K562 (cell line): Measurements from ENCODE around the gene GTPBP2. TPM values are rescaled to one million over a fixed set of nuclear protein-coding genes. Genes with fewer than 3 reads are reported as not detected.
A peak's percentile ranks its signal among the peaks of the same experiment; 100 is the strongest.

Source experiments
- ARID1B ChIP-seq: fragments of 450-650 bp; IDR thresholded peaks from 2 replicates; pipeline ENCODE4 v1.6.1; 2016; ENCODE audit warnings: antibody characterized with exemption, mild to moderate bottlenecking, inconsistent platforms
- CBX2 ChIP-seq: fragments of 200-600 bp; sonication (generic); IDR thresholded peaks from one replicate; pipeline ENCODE4 v1.6.1; 2012; ENCODE audit warnings: mild to moderate bottlenecking, low read length, inconsistent platforms; ENCODE audit not compliant: insufficient read depth, poor library complexity, severe bottlenecking
- CREBBP ChIP-seq: IDR thresholded peaks from one replicate; pipeline ENCODE4 v1.6.1; 2012; ENCODE audit warnings: low read depth, mild to moderate bottlenecking, control low read depth, inconsistent platforms, low read length
- MYNN ChIP-seq, 2 experiments: sonication (generic); formaldehyde crosslinking in 1 of 2; IDR thresholded peaks; 2 replicates each; pipeline versions ENCODE4 v1.5.0 to v1.6.1; 2016 to 2020; ENCODE audit warnings: antibody characterized with exemption in 1 of 2, missing genetic modification reagents in 1 of 2
- NBN ChIP-seq: fragments of 450-650 bp; IDR thresholded peaks from 2 replicates; pipeline ENCODE4 v1.6.1; 2016; ENCODE audit warnings: low read depth, mild to moderate bottlenecking
- PCBP1 ChIP-seq: fragments of 200-400 bp; formaldehyde crosslinking; IDR thresholded peaks from 2 replicates; pipeline ENCODE4 v1.6.1; 2018; ENCODE audit warnings: mild to moderate bottlenecking, low read depth, low read length; ENCODE audit not compliant: poor library complexity, severe bottlenecking
- RAD21 ChIP-seq, 2 experiments: fragments of 250-450 bp in 1 of 2; fragments of 450-650 bp in 1 of 2; sonication (Bioruptor Pico) in 1 of 2; formaldehyde crosslinking in 1 of 2; IDR thresholded peaks in 1 of 2; conservative IDR thresholded peaks in 1 of 2; 2 replicates each; pipeline versions ENCODE4 v1.4.0 to v1.8.0; 2020 to 2022; ENCODE audit warnings: mild to moderate bottlenecking in 2 of 2, moderate library complexity in 1 of 2
- SAFB2 ChIP-seq: fragments of 200-400 bp; formaldehyde crosslinking; IDR thresholded peaks from 2 replicates; pipeline ENCODE4 v1.6.1; 2018; ENCODE audit warnings: borderline replicate concordance, low read length, low read depth, moderate library complexity; ENCODE audit not compliant: severe bottlenecking
- SMARCB1 ChIP-seq: IDR thresholded peaks from 2 replicates; pipeline ENCODE4 v1.6.1; 2011; ENCODE audit warnings: improper control_type of control experiment, low read depth; ENCODE audit not compliant: insufficient read length
- SOX6 ChIP-seq: fragments of 450-650 bp; IDR thresholded peaks from 2 replicates; pipeline ENCODE4 v1.6.1; 2014; ENCODE audit warnings: mild to moderate bottlenecking
- TCF7L2 ChIP-seq: fragments of 150-350 bp; IDR thresholded peaks from 2 replicates; pipeline ENCODE4 v1.6.1; 2016; ENCODE audit warnings: low read depth, mild to moderate bottlenecking, low read length, moderate library complexity
- ZFP30 ChIP-seq: fragments of 250-450 bp; sonication (Bioruptor Pico); IDR thresholded peaks from 2 replicates; pipeline ENCODE4 v1.8.0; 2022; ENCODE audit warnings: moderate library complexity, mild to moderate bottlenecking, inconsistent platforms, borderline replicate concordance
- ZNF124 ChIP-seq: sonication (generic); formaldehyde crosslinking; IDR thresholded peaks from 2 replicates; pipeline ENCODE4 v1.8.1; 2022; ENCODE audit warnings: missing genetic modification reagents
- ZNF184 ChIP-seq: sonication (generic); formaldehyde crosslinking; IDR thresholded peaks from 2 replicates; pipeline ENCODE4 v1.5.0; 2020; ENCODE audit warnings: missing genetic modification reagents
- ZNF347 ChIP-seq: fragments of 450-650 bp; formaldehyde crosslinking; IDR thresholded peaks from 2 replicates; pipeline ENCODE4 v1.4.0; 2020; ENCODE audit warnings: low read depth, mild to moderate bottlenecking, moderate library complexity
- polyA plus RNA-seq, 8 experiments: library from polyadenylated mRNA; depleted of rRNA in 4 of 8; stranded (reverse) in 5 of 8; unstranded in 3 of 8; fragments of >200 nt; fragmentation: Nextera tagmentation in 2 of 8; fragmentation: Illumina TruSeq in 1 of 8; extraction: Ambion mirVana in 2 of 8; extraction: Trizol in 1 of 8; gene quantifications; 2 replicates each; pipeline versions ENCODE4 v1.2.1 to v1.2.3, GENCODE V29; 2011 to 2014; ENCODE audit warnings: inconsistent platforms in 1 of 8, missing spikeins in 1 of 8
- total RNA-seq, 7 experiments: library from RNA; depleted of rRNA in 6 of 7; stranded (reverse); fragments of >200 nt in 6 of 7; fragmentation: Illumina TruSeq in 2 of 7; extraction: Trizol in 2 of 7; gene quantifications; 2 replicates each; pipeline versions ENCODE4 v1.2.1 to v1.2.3, GENCODE V29; 2011 to 2021; ENCODE audit warnings: low replicate concordance in 1 of 7
- TF ChIP-seq, protein P1 (sequence below): fragments of 450-650 bp; IDR thresholded peaks from 2 replicates; pipeline ENCODE4 v1.6.1; 2016; ENCODE audit warnings: mild to moderate bottlenecking, moderate library complexity

The GTPBP2 gene
- total and polyA plus RNA-seq, 9 of the 15 experiments (the other 6 are each of a cell fraction or from before 2014, with no cell fraction given), result 48.4 to 196 (median 111) TPM

DNA sequence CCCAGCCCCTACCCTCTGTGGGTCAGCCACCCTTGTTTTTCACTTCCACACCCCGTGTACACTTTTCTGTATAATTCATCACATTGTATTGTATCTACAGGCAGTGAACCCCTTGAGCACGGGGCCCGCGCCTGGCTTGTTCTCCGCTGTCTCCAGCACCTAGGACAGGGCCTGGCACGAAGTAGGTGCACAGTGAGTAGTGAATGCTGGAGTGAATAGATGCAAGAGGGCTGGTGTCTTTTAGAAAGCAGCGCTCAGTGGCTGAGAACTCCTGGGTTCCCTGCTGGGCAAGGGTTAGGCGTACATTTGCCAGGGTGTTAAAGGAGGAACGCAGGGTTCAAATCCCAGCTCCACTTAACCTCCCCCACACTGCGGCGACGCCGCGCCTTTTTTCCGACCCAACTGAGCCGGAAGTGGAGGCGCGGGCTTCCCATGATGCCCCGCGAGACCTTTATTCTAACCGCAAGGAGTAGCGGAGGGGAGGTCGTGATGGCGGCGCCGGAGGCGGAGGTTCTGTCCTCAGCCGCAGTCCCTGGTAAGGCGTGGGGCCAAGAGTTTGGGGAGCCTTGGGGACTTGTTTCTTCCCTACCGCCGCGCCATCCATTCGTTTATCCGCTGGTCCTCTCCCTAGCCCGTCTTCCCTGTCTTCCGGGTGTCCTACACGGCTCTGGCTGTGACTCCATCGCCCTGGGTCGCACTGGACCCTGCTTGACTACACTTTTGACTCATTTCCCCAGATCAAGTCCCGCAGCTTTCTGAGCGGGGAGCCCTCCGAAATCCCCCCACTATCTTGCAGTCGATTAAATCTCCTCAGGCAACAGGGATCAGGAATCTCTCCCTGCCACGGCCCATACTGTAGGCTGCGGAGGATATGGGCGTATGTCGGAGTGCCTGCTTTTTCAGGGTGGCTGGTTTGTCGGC, 6.6 kb upstream of the GTPBP2 start, which contains the start of gene MAD2L1BP (continued):
- TF ChIP-seq, protein P1, sequence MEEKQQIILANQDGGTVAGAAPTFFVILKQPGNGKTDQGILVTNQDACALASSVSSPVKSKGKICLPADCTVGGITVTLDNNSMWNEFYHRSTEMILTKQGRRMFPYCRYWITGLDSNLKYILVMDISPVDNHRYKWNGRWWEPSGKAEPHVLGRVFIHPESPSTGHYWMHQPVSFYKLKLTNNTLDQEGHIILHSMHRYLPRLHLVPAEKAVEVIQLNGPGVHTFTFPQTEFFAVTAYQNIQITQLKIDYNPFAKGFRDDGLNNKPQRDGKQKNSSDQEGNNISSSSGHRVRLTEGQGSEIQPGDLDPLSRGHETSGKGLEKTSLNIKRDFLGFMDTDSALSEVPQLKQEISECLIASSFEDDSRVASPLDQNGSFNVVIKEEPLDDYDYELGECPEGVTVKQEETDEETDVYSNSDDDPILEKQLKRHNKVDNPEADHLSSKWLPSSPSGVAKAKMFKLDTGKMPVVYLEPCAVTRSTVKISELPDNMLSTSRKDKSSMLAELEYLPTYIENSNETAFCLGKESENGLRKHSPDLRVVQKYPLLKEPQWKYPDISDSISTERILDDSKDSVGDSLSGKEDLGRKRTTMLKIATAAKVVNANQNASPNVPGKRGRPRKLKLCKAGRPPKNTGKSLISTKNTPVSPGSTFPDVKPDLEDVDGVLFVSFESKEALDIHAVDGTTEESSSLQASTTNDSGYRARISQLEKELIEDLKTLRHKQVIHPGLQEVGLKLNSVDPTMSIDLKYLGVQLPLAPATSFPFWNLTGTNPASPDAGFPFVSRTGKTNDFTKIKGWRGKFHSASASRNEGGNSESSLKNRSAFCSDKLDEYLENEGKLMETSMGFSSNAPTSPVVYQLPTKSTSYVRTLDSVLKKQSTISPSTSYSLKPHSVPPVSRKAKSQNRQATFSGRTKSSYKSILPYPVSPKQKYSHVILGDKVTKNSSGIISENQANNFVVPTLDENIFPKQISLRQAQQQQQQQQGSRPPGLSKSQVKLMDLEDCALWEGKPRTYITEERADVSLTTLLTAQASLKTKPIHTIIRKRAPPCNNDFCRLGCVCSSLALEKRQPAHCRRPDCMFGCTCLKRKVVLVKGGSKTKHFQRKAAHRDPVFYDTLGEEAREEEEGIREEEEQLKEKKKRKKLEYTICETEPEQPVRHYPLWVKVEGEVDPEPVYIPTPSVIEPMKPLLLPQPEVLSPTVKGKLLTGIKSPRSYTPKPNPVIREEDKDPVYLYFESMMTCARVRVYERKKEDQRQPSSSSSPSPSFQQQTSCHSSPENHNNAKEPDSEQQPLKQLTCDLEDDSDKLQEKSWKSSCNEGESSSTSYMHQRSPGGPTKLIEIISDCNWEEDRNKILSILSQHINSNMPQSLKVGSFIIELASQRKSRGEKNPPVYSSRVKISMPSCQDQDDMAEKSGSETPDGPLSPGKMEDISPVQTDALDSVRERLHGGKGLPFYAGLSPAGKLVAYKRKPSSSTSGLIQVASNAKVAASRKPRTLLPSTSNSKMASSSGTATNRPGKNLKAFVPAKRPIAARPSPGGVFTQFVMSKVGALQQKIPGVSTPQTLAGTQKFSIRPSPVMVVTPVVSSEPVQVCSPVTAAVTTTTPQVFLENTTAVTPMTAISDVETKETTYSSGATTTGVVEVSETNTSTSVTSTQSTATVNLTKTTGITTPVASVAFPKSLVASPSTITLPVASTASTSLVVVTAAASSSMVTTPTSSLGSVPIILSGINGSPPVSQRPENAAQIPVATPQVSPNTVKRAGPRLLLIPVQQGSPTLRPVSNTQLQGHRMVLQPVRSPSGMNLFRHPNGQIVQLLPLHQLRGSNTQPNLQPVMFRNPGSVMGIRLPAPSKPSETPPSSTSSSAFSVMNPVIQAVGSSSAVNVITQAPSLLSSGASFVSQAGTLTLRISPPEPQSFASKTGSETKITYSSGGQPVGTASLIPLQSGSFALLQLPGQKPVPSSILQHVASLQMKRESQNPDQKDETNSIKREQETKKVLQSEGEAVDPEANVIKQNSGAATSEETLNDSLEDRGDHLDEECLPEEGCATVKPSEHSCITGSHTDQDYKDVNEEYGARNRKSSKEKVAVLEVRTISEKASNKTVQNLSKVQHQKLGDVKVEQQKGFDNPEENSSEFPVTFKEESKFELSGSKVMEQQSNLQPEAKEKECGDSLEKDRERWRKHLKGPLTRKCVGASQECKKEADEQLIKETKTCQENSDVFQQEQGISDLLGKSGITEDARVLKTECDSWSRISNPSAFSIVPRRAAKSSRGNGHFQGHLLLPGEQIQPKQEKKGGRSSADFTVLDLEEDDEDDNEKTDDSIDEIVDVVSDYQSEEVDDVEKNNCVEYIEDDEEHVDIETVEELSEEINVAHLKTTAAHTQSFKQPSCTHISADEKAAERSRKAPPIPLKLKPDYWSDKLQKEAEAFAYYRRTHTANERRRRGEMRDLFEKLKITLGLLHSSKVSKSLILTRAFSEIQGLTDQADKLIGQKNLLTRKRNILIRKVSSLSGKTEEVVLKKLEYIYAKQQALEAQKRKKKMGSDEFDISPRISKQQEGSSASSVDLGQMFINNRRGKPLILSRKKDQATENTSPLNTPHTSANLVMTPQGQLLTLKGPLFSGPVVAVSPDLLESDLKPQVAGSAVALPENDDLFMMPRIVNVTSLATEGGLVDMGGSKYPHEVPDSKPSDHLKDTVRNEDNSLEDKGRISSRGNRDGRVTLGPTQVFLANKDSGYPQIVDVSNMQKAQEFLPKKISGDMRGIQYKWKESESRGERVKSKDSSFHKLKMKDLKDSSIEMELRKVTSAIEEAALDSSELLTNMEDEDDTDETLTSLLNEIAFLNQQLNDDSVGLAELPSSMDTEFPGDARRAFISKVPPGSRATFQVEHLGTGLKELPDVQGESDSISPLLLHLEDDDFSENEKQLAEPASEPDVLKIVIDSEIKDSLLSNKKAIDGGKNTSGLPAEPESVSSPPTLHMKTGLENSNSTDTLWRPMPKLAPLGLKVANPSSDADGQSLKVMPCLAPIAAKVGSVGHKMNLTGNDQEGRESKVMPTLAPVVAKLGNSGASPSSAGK, result no peak
- TF ChIP-seq NBN (no peak), ZNF184 (no peak), PCBP1 (no peak), RAD21 (CRISPR knock-in tag; conservative IDR thresholded peaks at IDR 0.05 in 1 of 2, IDR thresholded peaks at IDR 0.05 in 1 of 2) (peak; percentile 9 to 24; a peak in 1 of 4 replicates), ZFP30 (no peak), SMARCB1 (peak; percentile 77), MYNN (IDR thresholded peaks at IDR 0.05) (no peak; the same call in 1 of the 2 replicates), MYNN (CRISPR knock-in tag; IDR thresholded peaks at IDR 0.05) (no peak), CBX2 (no peak), ZNF347 (CRISPR knock-in tag) (no peak), SOX6 (peak; percentile 70; the same call in 1 of the 2 replicates), ZNF124 (CRISPR knock-in tag) (no peak), SAFB2 (no peak), TCF7L2 (0 out of 2 replicates have a peak, but pooled peaks have one; percentile 9), CREBBP (no peak), ARID1B (peak; percentile 75)
